Fibroblast of lung (primary cell): ENCODE data around the gene MLN.

Source experiments
- EZH2 ChIP-seq: IDR thresholded peaks from 2 replicates; pipeline ENCODE4 v1.5.1; 2012; ENCODE audit warnings: low read length, control low read depth, mild to moderate bottlenecking; ENCODE audit errors: missing control alignments
- TF ChIP-seq, protein P1 (sequence below), 2 donors: IDR thresholded peaks in 1 of 2; conservative IDR thresholded peaks in 1 of 2; 1 replicate in 1 of 2; 2 replicates in 1 of 2; pipeline ENCODE4 v1.5.1; 2011 to 2012; ENCODE audit warnings: low read length in 2 of 2, control low read depth in 1 of 2, inconsistent platforms in 1 of 2, low read depth in 1 of 2, mild to moderate bottlenecking in 1 of 2

DNA sequence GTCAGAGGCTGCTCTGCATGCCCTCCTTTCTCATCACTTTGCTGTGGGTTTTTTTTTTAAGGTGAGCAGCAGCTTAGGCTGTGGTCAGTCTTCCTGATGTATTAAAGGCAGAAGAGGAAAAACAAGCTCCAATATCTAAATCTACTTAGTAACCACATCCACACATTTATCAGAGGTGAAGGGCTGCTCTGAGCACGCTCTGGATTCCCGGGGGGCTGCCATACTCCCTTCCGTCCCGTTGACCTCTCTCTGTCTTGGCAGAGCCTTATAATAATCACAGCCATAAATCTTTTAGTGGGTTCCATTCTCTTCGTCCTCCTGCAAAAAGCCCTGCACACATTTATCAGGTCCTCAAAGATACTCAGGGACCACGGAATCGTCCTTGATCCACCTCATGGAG, 12.2 kb downstream of the MLN start:
- TF ChIP-seq, protein P1, sequence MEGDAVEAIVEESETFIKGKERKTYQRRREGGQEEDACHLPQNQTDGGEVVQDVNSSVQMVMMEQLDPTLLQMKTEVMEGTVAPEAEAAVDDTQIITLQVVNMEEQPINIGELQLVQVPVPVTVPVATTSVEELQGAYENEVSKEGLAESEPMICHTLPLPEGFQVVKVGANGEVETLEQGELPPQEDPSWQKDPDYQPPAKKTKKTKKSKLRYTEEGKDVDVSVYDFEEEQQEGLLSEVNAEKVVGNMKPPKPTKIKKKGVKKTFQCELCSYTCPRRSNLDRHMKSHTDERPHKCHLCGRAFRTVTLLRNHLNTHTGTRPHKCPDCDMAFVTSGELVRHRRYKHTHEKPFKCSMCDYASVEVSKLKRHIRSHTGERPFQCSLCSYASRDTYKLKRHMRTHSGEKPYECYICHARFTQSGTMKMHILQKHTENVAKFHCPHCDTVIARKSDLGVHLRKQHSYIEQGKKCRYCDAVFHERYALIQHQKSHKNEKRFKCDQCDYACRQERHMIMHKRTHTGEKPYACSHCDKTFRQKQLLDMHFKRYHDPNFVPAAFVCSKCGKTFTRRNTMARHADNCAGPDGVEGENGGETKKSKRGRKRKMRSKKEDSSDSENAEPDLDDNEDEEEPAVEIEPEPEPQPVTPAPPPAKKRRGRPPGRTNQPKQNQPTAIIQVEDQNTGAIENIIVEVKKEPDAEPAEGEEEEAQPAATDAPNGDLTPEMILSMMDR (conservative IDR thresholded peaks at IDR 0.05 in 1 of 2, IDR thresholded peaks at IDR 0.05 in 1 of 2; ENCODE audit: low read depth in 1 of 2, low read length in 2 of 2): no peak
- no peak for TF ChIP-seq EZH2
